ENCODE results near the gene JAK2.

Gene JAK2

GRCh38 chr9:5140151-5140550, 155.1 kb downstream of the JAK2 start:
- no peak for TF ChIP-seq CTCF (conservative IDR thresholded peaks at IDR 0.05; ENCODE audit: low read depth, low read length)

GRCh38 chr9:5144217-5144616, 159.1 kb downstream of the JAK2 start:
- TF ChIP-seq CTCF (conservative IDR thresholded peaks at IDR 0.05; ENCODE audit: low read depth, low read length) = no peak
- no peak overlapping the region for H3K4me3 ChIP-seq (ENCODE audit: low read length)
- no peak for DNase-seq (ENCODE audit: low read depth)

More at GRCh38 chr9:5140151-5140550, 155.1 kb downstream of the JAK2 start:
- H3K4me3 ChIP-seq (ENCODE audit: low read length) = no peak overlapping the region
- DNase-seq (ENCODE audit: low read depth) = no peak

GRCh38 chr9:5146241-5146640, 161.2 kb downstream of the JAK2 start:
- TF ChIP-seq CTCF (conservative IDR thresholded peaks at IDR 0.05; ENCODE audit: low read depth, low read length) = no peak
- no peak overlapping the region for H3K4me3 ChIP-seq (ENCODE audit: low read length)
- DNase-seq (ENCODE audit: low read depth) = no peak

Data from retinal pigment epithelial cell (primary cell).